GM12878 (cell line): Measurements from ENCODE around the gene YJU2. TPM values are rescaled to one million over a fixed set of nuclear protein-coding genes. Genes with fewer than 3 reads are reported as not detected.

Source experiments
- CHD1 ChIP-seq: IDR thresholded peaks from 2 replicates; pipeline ENCODE4 v1.6.1; 2012; ENCODE audit warnings: low read depth, low read length, improper control_type of control experiment
- CREB1 ChIP-seq: IDR thresholded peaks from 2 replicates; pipeline ENCODE4 v1.6.1; 2012; ENCODE audit warnings: low read depth, mild to moderate bottlenecking, inconsistent platforms
- CREM ChIP-seq: IDR thresholded peaks from 2 replicates; pipeline ENCODE4 v1.6.1; 2014; ENCODE audit warnings: antibody characterized with exemption, low read depth
- FOXM1 ChIP-seq: IDR thresholded peaks from 2 replicates; pipeline ENCODE4 v1.6.1; 2012; ENCODE audit warnings: low read depth, mild to moderate bottlenecking, inconsistent platforms, low read length, moderate library complexity
- GABPA ChIP-seq: IDR thresholded peaks from 2 replicates; pipeline ENCODE4 v1.6.1; 2014; ENCODE audit warnings: antibody characterized with exemption, low read depth, mild to moderate bottlenecking, inconsistent platforms
- IKZF1 ChIP-seq: fragments of 450-650 bp; conservative IDR thresholded peaks from 2 replicates; pipeline ENCODE4 v1.6.1; 2017; ENCODE audit warnings: antibody characterized with exemption, mild to moderate bottlenecking
- KAT2A ChIP-seq: conservative IDR thresholded peaks from 2 replicates; pipeline ENCODE4 v1.6.1; 2011; ENCODE audit warnings: low read depth, low read length; ENCODE audit not compliant: control insufficient read depth
- MEF2A ChIP-seq: IDR thresholded peaks from 2 replicates; pipeline ENCODE4 v1.6.1; 2011; ENCODE audit warnings: low read depth, mild to moderate bottlenecking, low read length, moderate library complexity; ENCODE audit not compliant: insufficient read depth
- MYC ChIP-seq: IDR thresholded peaks from 2 replicates; pipeline ENCODE4 v1.6.1; 2011; ENCODE audit warnings: mild to moderate bottlenecking, low read length, moderate library complexity, inconsistent platforms; ENCODE audit not compliant: insufficient read depth, insufficient replicate concordance, insufficient read length, severe bottlenecking
- NR2F1 ChIP-seq: fragments of 450-650 bp; conservative IDR thresholded peaks from 2 replicates; pipeline ENCODE4 v1.6.1; 2017; ENCODE audit warnings: mild to moderate bottlenecking
- RCOR1 ChIP-seq: conservative IDR thresholded peaks from 2 replicates; pipeline ENCODE4 v1.6.1; 2012; ENCODE audit warnings: low read depth, low read length, improper control_type of control experiment
- SMAD1 ChIP-seq: fragments of 450-650 bp; IDR thresholded peaks from 2 replicates; pipeline ENCODE4 v1.6.1; 2018; ENCODE audit warnings: mild to moderate bottlenecking, low read depth; ENCODE audit not compliant: partially characterized antibody
- SREBF2 ChIP-seq: IDR thresholded peaks from 2 replicates; pipeline ENCODE4 v1.6.1; 2012; ENCODE audit warnings: mild to moderate bottlenecking, low read length
- TAF1 ChIP-seq: IDR thresholded peaks from 2 replicates; pipeline ENCODE4 v1.6.1; 2011; ENCODE audit warnings: mild to moderate bottlenecking, low read depth, low read length, borderline replicate concordance
- TARDBP ChIP-seq: IDR thresholded peaks from 2 replicates; pipeline ENCODE4 v1.6.1; 2016; ENCODE audit warnings: borderline replicate concordance
- USF2 ChIP-seq: IDR thresholded peaks from 2 replicates; pipeline ENCODE4 v1.6.1; 2011; ENCODE audit warnings: low read depth, low read length, improper control_type of control experiment, borderline replicate concordance
- ZBTB33 ChIP-seq: fragments of 450-650 bp; IDR thresholded peaks from 2 replicates; pipeline ENCODE4 v1.6.1; 2017; ENCODE audit warnings: mild to moderate bottlenecking
- ZNF622 ChIP-seq: fragments of 450-650 bp; IDR thresholded peaks from 2 replicates; pipeline ENCODE4 v1.6.1; 2017; ENCODE audit warnings: mild to moderate bottlenecking, inconsistent platforms
- ZSCAN29 ChIP-seq: fragments of 450-650 bp; IDR thresholded peaks from 2 replicates; pipeline ENCODE4 v1.6.1; 2017; ENCODE audit warnings: mild to moderate bottlenecking, moderate library complexity
- polyA plus RNA-seq, 11 experiments: library from polyadenylated mRNA; depleted of rRNA in 4 of 11; unstranded in 6 of 11; stranded (reverse) in 5 of 11; fragments of >200 nt; fragmentation: Nextera tagmentation in 4 of 11; fragmentation: Illumina TruSeq in 1 of 11; extraction: Ambion mirVana in 4 of 11; extraction: Trizol in 1 of 11; gene quantifications; 1 replicate in 1 of 11; 2 replicates in 10 of 11; pipeline versions ENCODE4 v1.2.1 to v1.2.3, GENCODE V29; 2011 to 2016; ENCODE audit warnings: inconsistent platforms in 2 of 11, missing spikeins in 2 of 11, low read depth in 1 of 11
- total RNA-seq, 4 experiments: library from RNA; depleted of rRNA in 3 of 4; stranded (reverse); fragments of >200 nt in 3 of 4; fragmentation: Illumina TruSeq in 1 of 4; extraction: Trizol in 1 of 4; gene quantifications; 2 replicates each; pipeline versions ENCODE4 v1.2.1 to v1.2.3, GENCODE V29; 2013 to 2021
- TF ChIP-seq, protein P1 (sequence below): fragments of 450-650 bp; IDR thresholded peaks from 2 replicates; pipeline ENCODE4 v1.6.1; 2016; ENCODE audit warnings: mild to moderate bottlenecking, moderate library complexity, borderline replicate concordance
- TF ChIP-seq, protein P2 (sequence below): fragments of 450-650 bp; IDR thresholded peaks from 2 replicates; pipeline ENCODE4 v1.6.1; 2018; ENCODE audit warnings: borderline replicate concordance, mild to moderate bottlenecking; ENCODE audit not compliant: partially characterized antibody

YJU2 gene
- total and polyA plus RNA-seq, 10 of the 15 experiments (the other 5 are each of a cell fraction or from before 2014, with no cell fraction given): 0.26 to 40.7 (median 23.8) TPM

- TF ChIP-seq, protein P1, sequence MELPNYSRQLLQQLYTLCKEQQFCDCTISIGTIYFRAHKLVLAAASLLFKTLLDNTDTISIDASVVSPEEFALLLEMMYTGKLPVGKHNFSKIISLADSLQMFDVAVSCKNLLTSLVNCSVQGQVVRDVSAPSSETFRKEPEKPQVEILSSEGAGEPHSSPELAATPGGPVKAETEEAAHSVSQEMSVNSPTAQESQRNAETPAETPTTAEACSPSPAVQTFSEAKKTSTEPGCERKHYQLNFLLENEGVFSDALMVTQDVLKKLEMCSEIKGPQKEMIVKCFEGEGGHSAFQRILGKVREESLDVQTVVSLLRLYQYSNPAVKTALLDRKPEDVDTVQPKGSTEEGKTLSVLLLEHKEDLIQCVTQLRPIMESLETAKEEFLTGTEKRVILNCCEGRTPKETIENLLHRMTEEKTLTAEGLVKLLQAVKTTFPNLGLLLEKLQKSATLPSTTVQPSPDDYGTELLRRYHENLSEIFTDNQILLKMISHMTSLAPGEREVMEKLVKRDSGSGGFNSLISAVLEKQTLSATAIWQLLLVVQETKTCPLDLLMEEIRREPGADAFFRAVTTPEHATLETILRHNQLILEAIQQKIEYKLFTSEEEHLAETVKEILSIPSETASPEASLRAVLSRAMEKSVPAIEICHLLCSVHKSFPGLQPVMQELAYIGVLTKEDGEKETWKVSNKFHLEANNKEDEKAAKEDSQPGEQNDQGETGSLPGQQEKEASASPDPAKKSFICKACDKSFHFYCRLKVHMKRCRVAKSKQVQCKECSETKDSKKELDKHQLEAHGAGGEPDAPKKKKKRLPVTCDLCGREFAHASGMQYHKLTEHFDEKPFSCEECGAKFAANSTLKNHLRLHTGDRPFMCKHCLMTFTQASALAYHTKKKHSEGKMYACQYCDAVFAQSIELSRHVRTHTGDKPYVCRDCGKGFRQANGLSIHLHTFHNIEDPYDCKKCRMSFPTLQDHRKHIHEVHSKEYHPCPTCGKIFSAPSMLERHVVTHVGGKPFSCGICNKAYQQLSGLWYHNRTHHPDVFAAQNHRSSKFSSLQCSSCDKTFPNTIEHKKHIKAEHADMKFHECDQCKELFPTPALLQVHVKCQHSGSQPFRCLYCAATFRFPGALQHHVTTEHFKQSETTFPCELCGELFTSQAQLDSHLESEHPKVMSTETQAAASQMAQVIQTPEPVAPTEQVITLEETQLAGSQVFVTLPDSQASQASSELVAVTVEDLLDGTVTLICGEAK: peak; percentile 99
- TF ChIP-seq TAF1 (peak; percentile 89), MEF2A (0 out of 2 replicates have a peak, but pooled peaks have one; percentile 0), SMAD1 (peak; percentile 86), GABPA (peak; percentile 100), MYC (peak; percentile 89), NR2F1 (no peak; the same call in 1 of the 2 replicates), CREB1 (peak; percentile 96), TARDBP (peak; percentile 73; the same call in 1 of the 2 replicates), KAT2A (no peak), IKZF1 (peak; percentile 96), ZSCAN29 (no peak), ZNF622 (no peak), CREM (peak; percentile 97), USF2 (peak; percentile 36; the same call in 1 of the 2 replicates), CHD1 (no peak), FOXM1 (peak; percentile 91), RCOR1 (no peak), ZBTB33 (no peak; the same call in 1 of the 2 replicates), SREBF2 (no peak)
- TF ChIP-seq, protein P2, sequence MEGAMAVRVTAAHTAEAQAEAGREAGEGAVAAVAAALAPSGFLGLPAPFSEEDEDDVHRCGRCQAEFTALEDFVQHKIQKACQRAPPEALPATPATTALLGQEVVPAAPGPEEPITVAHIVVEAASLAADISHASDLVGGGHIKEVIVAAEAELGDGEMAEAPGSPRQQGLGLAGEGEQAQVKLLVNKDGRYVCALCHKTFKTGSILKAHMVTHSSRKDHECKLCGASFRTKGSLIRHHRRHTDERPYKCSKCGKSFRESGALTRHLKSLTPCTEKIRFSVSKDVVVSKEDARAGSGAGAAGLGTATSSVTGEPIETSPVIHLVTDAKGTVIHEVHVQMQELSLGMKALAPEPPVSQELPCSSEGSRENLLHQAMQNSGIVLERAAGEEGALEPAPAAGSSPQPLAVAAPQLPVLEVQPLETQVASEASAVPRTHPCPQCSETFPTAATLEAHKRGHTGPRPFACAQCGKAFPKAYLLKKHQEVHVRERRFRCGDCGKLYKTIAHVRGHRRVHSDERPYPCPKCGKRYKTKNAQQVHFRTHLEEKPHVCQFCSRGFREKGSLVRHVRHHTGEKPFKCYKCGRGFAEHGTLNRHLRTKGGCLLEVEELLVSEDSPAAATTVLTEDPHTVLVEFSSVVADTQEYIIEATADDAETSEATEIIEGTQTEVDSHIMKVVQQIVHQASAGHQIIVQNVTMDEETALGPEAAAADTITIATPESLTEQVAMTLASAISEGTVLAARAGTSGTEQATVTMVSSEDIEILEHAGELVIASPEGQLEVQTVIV: peak; percentile 95
Observed at GRCh38 chr19:4246767-4247593, at the start of gene YJU2 (continued).
